GM18498 (cell line): ENCODE data around the gene ALKBH5.

ENCODE experiments used
- ATAC-seq: cut with Tn5 transposase; IDR thresholded peaks from one replicate; pipeline ENCODE4 v1.9.1; 2021; ENCODE audit warnings: mild to moderate bottlenecking, moderate library complexity; ENCODE audit not compliant: unreplicated experiment

Gene ALKBH5

GRCh38 chr17:18238299-18238698 lies 54.7 kb downstream of the ALKBH5 start:
- ATAC-seq = no peak

DNA sequence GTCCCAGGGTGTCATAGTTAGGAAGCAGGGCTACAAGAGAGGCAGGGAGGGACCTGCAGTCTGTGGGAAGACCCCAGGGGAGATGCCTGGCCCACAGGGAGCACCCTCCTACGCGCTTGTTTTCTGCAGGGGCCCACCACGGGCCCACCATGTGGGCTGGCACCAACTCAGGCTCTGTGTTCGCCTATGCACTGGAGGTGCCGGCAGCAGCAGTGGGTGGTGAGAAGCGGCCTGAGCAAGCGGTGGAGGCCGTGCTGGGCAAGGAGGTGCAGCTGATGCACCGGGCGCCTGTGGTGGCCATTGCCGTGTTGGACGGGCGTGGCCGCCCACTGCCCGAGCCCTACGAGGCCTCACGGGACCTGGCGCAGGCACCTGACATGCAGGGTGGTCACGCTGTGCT lies 56.8 kb downstream of the ALKBH5 start:
- no peak for ATAC-seq

DNA sequence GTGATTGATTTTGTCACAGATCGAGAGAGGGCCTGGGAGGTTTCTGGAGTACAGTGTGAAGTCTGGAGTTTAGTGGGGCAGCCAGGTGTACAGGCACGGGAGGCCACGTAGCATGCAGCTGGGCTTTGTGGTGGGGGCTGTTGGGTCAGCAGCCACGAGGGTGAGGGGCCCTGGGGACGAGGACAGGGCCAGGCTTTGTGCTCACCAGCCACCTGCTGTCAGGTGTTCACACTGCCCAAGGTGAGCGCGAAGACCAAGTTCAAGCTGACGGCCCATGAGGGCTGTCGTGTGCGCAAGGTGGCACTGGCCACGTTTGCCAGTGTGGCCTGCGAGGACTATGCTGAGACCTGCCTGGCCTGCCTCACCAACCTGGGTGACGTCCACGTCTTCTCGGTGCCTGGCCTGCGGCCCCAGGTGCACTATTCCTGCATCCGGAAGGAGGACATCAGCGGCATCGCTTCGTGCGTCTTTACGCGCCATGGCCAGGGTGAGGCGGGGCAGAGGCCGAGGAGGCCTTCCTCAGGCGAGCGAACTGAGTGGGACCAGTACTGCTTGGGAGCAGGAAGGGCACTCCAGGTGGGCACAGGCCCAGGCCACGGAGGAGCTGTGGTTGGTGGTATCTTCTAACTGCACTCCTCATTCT lies 57.7 kb downstream of the ALKBH5 start:
- no peak for ATAC-seq

DNA sequence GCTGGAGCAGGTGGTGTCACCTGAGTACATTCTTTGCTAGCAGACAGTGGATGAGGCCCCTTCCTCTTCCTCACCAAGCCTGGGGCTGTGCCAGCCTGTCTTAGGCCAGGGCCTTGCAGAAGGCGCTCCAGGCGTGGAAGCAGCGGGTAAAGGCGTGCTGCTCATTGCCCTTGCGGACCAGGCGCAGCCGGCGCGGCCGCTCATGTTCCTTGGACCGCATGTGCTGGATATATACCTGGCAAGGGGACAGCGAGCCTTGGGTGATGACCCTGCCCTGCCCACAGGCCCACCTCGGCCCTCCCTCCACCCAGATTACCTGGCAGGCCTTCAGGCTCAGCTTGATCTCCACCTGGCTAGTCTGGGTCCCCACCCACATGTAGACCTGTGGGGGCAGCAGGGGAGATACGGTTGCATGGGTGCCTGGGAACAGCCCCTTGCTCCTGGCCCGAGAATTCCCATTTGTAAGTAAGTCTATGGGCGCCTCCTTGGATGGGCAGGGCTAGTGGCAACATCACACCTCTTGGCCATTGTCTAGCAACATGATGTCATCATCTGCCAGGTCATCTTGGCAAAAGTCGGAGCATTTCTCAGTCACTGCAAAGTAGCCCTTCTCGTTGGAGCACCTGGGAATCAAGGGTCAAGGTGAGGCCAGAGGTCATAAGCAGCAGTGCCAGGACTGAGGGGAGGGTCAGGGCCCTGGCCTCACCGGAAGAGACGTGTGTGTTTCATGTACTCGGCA lies 61.6 kb downstream of the ALKBH5 start:
- ATAC-seq = no peak

- ATAC-seq = no peak
Measured at GRCh38 chr17:18246109-18246725, 62.6 kb downstream of the ALKBH5 start.

DNA sequence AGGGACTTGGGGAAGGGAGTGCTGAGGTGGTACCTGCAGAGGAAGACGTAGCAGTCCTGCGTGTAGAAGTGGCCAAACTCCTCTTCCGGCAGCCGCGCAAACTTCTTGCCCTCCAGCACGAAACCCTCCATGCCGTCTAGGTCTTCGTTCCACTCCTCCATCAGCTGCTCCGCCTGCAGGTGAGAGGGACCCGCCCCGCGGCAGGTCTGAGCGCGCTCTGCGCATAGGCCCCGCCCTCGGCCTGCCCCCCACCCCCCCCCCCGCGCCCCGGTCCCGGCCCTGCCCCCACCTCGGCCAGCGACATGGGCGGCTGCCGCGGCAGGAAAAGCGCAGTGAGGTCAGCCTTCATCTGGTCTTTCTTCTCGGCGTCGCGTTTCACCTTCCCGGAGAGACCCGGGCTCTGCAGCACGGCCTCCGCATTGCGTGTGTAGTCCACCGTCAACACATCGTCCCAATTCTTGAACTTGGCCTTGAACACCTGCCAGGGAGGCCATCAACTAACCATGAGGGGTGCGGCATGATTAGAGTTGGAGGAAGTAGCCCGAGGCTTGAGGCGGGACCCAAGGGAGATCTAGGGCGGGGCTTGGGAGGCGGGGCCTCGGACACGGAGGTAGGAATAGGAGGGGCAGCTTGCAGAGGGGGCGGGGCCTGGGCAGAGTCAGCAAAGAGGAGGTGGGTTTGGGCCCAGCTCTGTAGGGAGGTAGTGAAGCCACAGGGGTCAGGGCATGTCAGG lies 63.4 kb downstream of the ALKBH5 start:
- ATAC-seq = no peak

- ATAC-seq = no peak
Measured at GRCh38 chr17:18247613-18248001, 64.0 kb downstream of the ALKBH5 start.

- ATAC-seq = peak; percentile 46
Measured at GRCh38 chr17:18248300-18248731, 64.7 kb downstream of the ALKBH5 start.

- no peak for ATAC-seq
Measured at GRCh38 chr17:18248811-18249210, 65.2 kb downstream of the ALKBH5 start.

GRCh38 chr17:18250259-18250658 lies 66.6 kb downstream of the ALKBH5 start:
- no peak for ATAC-seq

DNA sequence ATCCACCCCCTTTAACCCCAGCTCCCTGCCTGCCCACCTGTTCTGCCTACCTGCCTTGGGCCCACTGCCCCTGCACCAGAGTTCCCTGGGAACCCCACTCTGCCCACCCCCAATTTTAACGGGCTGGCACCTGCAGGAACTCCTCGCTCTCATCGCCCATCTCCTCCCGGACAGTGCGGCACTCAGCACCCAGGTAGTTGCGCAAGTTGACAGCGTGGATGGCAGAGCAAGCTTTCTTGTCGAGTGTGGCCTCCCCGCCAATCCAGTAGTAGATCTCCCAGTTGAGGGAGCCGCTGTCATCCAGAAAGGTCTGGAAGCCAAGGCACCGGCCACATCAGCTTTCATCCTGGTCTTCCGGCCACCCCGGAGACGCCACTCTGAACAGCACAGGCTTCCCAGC lies 67.1 kb downstream of the ALKBH5 start:
- no peak for ATAC-seq

GRCh38 chr17:18251204-18251603 lies 67.6 kb downstream of the ALKBH5 start:
- ATAC-seq = no peak

GRCh38 chr17:18252160-18252559 lies 68.5 kb downstream of the ALKBH5 start:
- ATAC-seq = no peak

DNA sequence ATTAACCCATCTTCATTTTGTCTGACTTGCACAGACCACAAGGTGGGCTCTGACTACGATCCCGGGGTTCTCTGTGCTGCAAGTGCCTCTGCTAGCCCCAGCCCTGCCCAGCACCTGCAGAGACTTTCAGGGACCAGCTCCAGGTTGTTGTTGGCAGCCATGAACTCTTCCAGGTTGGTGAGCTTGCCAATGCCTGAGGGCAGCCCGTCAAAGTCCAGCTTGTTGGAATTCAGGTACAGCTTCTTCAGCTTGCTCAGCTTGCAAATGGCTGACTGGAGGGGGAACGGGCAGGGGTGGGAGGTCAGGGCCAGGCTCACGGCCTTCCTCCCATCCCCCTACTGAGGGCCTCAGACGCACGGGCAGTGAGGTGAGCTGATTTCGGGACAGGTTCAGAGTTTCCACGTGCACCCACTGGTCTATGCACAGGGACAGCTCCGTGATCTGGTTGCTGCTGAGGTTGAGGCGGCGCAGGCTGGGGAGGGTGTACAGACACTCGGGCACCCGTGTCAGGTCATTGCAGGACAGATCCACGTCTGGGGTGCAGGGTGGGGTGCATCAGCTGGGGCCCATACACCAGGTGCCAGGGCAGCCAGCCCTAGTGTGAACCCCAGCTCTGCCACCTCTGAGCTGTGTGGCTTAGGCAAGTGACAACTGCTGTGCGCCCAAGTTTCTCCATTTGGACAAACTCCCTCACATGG lies 69.7 kb downstream of the ALKBH5 start:
- ATAC-seq = no peak

DNA sequence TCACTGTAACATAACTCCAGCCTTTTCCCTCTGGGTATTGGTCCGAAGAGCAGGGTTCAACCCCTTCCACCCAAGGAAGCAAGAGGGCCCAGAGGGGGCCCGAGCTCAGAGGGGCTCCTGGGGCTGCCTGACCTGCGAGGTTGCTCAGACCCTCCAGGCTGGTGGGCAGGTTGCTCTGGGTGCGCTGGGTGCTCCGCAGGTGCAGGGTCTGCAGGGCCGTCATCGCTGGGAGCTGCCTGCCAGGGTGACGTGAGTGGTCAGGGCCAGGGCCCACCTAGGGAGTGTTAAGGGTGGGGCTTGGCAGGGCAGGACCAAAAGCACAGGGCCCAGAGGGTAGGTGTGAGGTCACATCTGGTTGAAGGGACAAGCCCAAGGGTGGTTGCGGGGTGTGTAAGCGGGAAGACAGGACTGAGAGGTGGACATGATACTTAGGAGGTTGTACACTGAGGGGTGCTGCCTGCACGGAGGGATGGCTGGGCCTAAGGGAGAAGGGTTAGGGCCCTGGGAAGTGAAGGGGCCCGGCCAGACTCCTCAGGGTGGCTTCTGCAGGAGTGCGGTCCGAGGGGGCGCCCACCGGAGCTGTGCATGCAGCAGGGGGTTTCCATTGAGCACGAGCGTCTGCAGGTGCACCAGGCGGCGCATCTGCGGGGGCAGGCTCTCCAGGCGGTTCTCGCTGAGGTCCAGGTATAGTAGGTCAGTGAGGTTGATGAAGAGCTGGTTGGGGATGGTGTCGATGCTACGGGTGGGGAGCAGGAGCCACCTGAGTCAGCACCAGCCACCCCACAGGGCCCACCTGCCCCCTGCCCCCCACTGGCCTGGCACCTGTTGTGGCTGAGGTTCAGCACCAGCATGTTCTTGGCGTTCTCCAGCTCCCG lies 70.6 kb downstream of the ALKBH5 start:
- no peak for ATAC-seq

DNA sequence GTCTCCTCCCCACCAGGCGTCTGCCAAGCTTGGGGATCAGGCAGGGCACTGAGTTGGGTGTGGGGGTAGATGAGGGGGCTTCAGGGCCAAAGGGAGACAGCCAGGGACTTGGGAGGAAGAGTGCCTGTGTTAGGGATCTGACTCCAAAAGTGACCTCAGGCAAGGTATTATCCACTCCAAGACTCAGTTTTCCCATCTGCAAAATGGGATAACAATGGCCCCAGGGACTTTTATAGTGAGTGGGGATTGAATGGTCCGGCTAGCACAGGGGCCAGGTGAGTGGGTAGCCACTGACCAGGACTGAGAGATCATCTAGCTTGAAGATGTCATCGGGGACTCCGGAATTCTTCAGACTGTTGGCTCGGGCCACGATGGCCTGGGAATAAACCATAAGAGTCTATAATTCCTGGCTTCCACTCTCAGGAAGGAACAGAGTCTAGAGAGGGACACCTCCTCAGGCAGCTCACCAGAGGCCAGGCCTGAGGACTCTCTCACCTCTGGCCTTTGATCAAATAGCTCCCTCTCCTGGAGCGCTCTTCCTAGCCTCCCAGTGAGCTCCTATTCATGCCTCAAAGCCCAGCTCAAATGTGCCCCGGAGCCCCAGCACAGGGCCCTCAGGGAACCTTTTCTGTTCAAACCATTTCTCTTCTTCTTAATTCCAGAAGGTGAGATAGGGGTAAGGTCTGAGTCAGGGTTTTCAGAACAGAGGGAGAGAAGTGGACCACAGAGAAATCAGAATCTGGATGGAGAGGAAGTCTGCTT lies 71.4 kb downstream of the ALKBH5 start:
- ATAC-seq = no peak

GRCh38 chr17:18256351-18256750 lies 72.7 kb downstream of the ALKBH5 start:
- no peak for ATAC-seq

DNA sequence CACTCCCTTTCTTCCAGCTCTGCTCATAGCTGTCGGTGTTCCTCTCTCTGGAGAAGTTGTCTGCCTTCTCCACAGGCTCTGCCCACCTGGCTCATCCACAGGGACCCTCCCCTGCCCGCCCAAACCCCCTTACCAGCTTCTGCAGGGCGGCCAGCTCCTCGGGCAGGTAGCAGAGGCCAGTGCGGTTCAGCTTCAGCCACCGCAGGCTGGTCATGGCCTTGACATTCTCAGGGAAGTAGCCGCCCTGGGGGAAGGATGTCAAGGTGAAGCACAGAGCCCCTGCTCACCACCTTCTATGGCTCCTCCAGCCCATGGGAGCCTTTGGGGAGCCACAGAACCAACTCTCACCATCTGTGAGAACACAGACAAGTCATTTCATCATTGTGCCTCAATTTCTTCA lies 73.1 kb downstream of the ALKBH5 start:
- no peak for ATAC-seq

DNA sequence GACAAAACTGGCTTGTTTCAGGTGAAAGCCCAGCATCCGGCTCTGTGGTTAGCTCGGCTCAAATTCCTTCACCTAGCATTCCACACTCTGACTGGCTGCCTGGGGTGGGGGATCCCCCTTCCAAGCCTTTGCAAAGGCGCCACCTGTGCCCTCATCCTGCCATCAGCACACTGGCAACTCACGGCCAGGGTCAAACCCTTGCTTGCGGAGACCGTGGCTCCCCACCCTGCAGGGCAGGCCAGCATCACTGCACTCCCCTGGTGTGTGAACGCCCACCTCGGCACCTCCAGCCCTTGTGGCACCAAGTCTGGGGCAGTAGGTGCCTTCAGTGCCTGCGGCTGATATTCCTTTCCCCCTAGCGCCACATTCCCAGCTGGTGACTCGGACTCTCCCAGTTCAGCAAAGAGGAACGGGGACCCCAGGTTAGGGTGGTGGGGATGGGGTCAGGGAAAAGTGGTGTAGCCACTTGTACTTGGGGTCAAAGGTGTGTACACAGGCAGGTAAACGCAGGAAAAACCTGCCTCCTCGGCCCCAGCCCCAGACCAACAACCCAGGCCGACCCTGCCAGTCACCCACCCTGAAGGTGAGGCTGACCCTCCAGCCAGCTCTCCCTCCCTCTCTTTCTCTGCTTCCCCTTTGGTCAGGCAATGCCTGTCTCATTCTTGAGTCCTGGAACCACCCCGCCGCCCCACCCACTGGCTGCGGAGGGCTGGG lies 73.8 kb downstream of the ALKBH5 start:
- peak; percentile 3 for ATAC-seq
